IMR-90 (cell line): Measurements from ENCODE around the gene MAB21L1.

Source experiments
- BHLHE40 ChIP-seq: fragments of 150-350 bp; IDR thresholded peaks from 2 replicates; pipeline ENCODE4 v1.6.1; 2016; ENCODE audit warnings: mild to moderate bottlenecking, low read depth, low read length
- CHD1 ChIP-seq: IDR thresholded peaks from 2 replicates; pipeline ENCODE4 v1.6.1; 2012; ENCODE audit warnings: low read depth, low read length, improper control_type of control experiment
- MAFK ChIP-seq: IDR thresholded peaks from 2 replicates; pipeline ENCODE4 v1.6.1; 2012; ENCODE audit warnings: low read depth, low read length, improper control_type of control experiment
- MAZ ChIP-seq: IDR thresholded peaks from 2 replicates; pipeline ENCODE4 v1.6.1; 2012; ENCODE audit warnings: low read depth, mild to moderate bottlenecking, low read length, improper control_type of control experiment, moderate library complexity, borderline replicate concordance
- MXI1 ChIP-seq: IDR thresholded peaks from 2 replicates; pipeline ENCODE4 v1.6.1; 2012; ENCODE audit warnings: low read depth, mild to moderate bottlenecking, low read length, moderate library complexity, borderline replicate concordance
- POLR2A ChIP-seq: IDR thresholded peaks from 2 replicates; pipeline ENCODE4 v1.6.1; 2012; ENCODE audit warnings: mild to moderate bottlenecking, low read depth, low read length
- RAD21 ChIP-seq: IDR thresholded peaks from 2 replicates; pipeline ENCODE4 v1.6.1; 2012; ENCODE audit warnings: low read length, improper control_type of control experiment
- RCOR1 ChIP-seq: IDR thresholded peaks from 2 replicates; pipeline ENCODE4 v1.6.1; 2012; ENCODE audit warnings: mild to moderate bottlenecking, low read length, improper control_type of control experiment; ENCODE audit not compliant: insufficient replicate concordance
- RFX5 ChIP-seq: IDR thresholded peaks from 2 replicates; pipeline ENCODE4 v1.8.0; 2012; ENCODE audit warnings: low read depth, mild to moderate bottlenecking, low read length, moderate library complexity
- SMC3 ChIP-seq: fragments of 150-350 bp; IDR thresholded peaks from 2 replicates; pipeline ENCODE4 v1.6.1; 2016; ENCODE audit warnings: low read depth, mild to moderate bottlenecking, antibody characterized with exemption, low read length, moderate library complexity
- TF ChIP-seq, protein P1 (sequence below): conservative IDR thresholded peaks from 2 replicates; pipeline ENCODE4 v1.5.1; 2012; ENCODE audit warnings: mild to moderate bottlenecking, low read depth, low read length, improper control_type of control experiment

DNA sequence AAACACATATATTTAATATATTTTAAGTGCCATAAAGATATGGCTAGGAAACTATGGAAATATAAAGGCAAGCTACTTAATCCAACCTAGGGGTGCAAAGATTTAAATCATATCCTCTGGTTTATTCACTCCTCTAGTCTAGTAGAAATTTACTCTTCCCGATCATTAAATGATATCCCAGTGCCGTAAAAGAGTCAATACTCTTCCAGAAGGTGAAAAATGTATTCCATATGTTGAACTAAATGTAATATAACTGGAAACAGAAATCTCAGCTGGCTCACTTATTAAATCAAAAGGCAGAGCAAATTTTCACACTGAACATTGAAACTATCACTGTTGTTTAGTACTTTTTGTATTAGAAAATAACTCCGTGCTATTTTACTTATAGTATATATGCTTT is 11.1 kb downstream of the MAB21L1 start:
- TF ChIP-seq SMC3 (no peak), MAZ (no peak), RAD21 (no peak), MAFK (no peak), POLR2A (no peak), MXI1 (no peak), CHD1 (no peak), RFX5 (no peak), RCOR1 (no peak), BHLHE40 (no peak)
- TF ChIP-seq, protein P1, sequence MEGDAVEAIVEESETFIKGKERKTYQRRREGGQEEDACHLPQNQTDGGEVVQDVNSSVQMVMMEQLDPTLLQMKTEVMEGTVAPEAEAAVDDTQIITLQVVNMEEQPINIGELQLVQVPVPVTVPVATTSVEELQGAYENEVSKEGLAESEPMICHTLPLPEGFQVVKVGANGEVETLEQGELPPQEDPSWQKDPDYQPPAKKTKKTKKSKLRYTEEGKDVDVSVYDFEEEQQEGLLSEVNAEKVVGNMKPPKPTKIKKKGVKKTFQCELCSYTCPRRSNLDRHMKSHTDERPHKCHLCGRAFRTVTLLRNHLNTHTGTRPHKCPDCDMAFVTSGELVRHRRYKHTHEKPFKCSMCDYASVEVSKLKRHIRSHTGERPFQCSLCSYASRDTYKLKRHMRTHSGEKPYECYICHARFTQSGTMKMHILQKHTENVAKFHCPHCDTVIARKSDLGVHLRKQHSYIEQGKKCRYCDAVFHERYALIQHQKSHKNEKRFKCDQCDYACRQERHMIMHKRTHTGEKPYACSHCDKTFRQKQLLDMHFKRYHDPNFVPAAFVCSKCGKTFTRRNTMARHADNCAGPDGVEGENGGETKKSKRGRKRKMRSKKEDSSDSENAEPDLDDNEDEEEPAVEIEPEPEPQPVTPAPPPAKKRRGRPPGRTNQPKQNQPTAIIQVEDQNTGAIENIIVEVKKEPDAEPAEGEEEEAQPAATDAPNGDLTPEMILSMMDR, result no peak
